H7 (cell line): ENCODE measurements around the gene C13orf42. TPM values are rescaled to one million over a fixed set of nuclear protein-coding genes. Genes with fewer than 3 reads are reported as not detected.

Experiments used
- DNase-seq: peaks from one replicate; pipeline ENCODE4 v3.0.0; 2012
- H3K27me3 ChIP-seq: 2 replicates; pipeline ENCODE4 v1.6.0; 2011; ENCODE audit warnings: mild to moderate bottlenecking, low read length; ENCODE audit not compliant: control insufficient read depth, insufficient read depth
- H3K36me3 ChIP-seq: replicated peaks from 2 replicates; pipeline ENCODE4 v1.5.1; 2011; ENCODE audit warnings: low read length; ENCODE audit not compliant: control insufficient read depth, insufficient read depth
- H3K4me3 ChIP-seq: 2 replicates; pipeline ENCODE4 v1.5.1; 2011; ENCODE audit warnings: low read depth, mild to moderate bottlenecking, control low read depth, low read length, moderate library complexity; ENCODE audit not compliant: insufficient read depth
- total RNA-seq: library from RNA; depleted of rRNA; stranded (reverse); fragments of >200 nt; shearing (Covaris generic); gene quantifications from 2 replicates; pipeline ENCODE4 v1.2.3, GENCODE V29; 2014; rRNA removed

Gene C13orf42
- total RNA-seq, 1 experiment from 2014 or later, result 6.0 TPM

- no peaks in the 10 kb centered on the region for H3K36me3 ChIP-seq
- no peaks in the 10 kb centered on the region for H3K27me3 ChIP-seq
- H3K4me3 ChIP-seq, result no peak overlapping the region
- no peak for DNase-seq
These were observed 69.9 kb downstream of the C13orf42 start for GRCh38 chr13:51041126-51041525.

- no peaks in the 10 kb centered on the region for H3K36me3 ChIP-seq
- no peak for DNase-seq
- H3K27me3 ChIP-seq, result no peaks in the 10 kb centered on the region
- H3K4me3 ChIP-seq, result no peak overlapping the region
These were observed 70.6 kb downstream of the C13orf42 start for GRCh38 chr13:51040431-51040830.

GRCh38 chr13:51036418-51036817 is 74.7 kb downstream of the C13orf42 start:
- no peak for DNase-seq
- Histone ChIP-seq H3K4me3 (no peak overlapping the region), H3K27me3 (no peaks in the 10 kb centered on the region), H3K36me3 (no peaks in the 10 kb centered on the region)

- no peaks in the 10 kb centered on the region for H3K36me3 ChIP-seq
- no peaks in the 10 kb centered on the region for H3K27me3 ChIP-seq
- no peak overlapping the region for H3K4me3 ChIP-seq
- DNase-seq, result no peak
These were observed 75.1 kb downstream of the C13orf42 start for GRCh38 chr13:51035978-51036377.

- Histone ChIP-seq H3K36me3 (no peaks in the 10 kb centered on the region), H3K27me3 (no peaks in the 10 kb centered on the region), H3K4me3 (no peak overlapping the region)
- DNase-seq, result no peak
These were observed 75.6 kb downstream of the C13orf42 start for GRCh38 chr13:51035469-51035868.

GRCh38 chr13:51034906-51035305 is 76.2 kb downstream of the C13orf42 start:
- no peak overlapping the region for H3K4me3 ChIP-seq
- H3K36me3 ChIP-seq, result no peaks in the 10 kb centered on the region
- no peaks in the 10 kb centered on the region for H3K27me3 ChIP-seq
- no peak for DNase-seq

- H3K36me3 ChIP-seq, result no peaks in the 10 kb centered on the region
- H3K4me3 ChIP-seq, result no peak overlapping the region
- no peak for DNase-seq
- H3K27me3 ChIP-seq, result no peaks in the 10 kb centered on the region
These were observed 77.5 kb downstream of the C13orf42 start for GRCh38 chr13:51033421-51034185.

GRCh38 chr13:51032831-51033230 is 78.2 kb downstream of the C13orf42 start:
- Histone ChIP-seq H3K27me3 (no peaks in the 10 kb centered on the region), H3K4me3 (no peak overlapping the region), H3K36me3 (no peaks in the 10 kb centered on the region)
- DNase-seq, result no peak

Other genes starting within 250 kb of the C13orf42 start
- gene RNASEH2B, start 201.5 kb downstream of the C13orf42 start, total RNA-seq, result 40.9 and 47.3 TPM in 2 replicates
- gene FAM124A, start 111.1 kb upstream of the C13orf42 start, total RNA-seq, result 26.5 and 38.6 TPM in 2 replicates
- 0.18 and 0.28 TPM in 2 replicates for gene SERPINE3, start 228.4 kb upstream of the C13orf42 start, total RNA-seq